Ovary (tissue), 9 donors: ENCODE data around the gene KLHDC8A. TPM values are rescaled to one million over a fixed set of nuclear protein-coding genes. Genes with fewer than 3 reads are reported as not detected.

Experiments used
- DNase-seq, 5 donors: peaks; one replicate each; pipeline ENCODE4 v3.0.0-alpha.2; 2019 to 2020
- H3K27ac ChIP-seq, 2 donors: fragments of 200-600 bp; one replicate each; pipeline versions ENCODE4 v1.5.1 to v1.8.0; 2019 to 2022
- H3K27me3 ChIP-seq: fragments of 200-600 bp; one replicate; pipeline ENCODE4 v1.8.0; 2022
- H3K36me3 ChIP-seq: fragments of 200-600 bp; sonication (generic); one replicate; pipeline ENCODE4 v1.5.1; 2019
- H3K4me1 ChIP-seq: one replicate; pipeline ENCODE4 v1.8.1; 2013; ENCODE audit warnings: mild to moderate bottlenecking, moderate library complexity; ENCODE audit not compliant: insufficient read depth
- H3K4me3 ChIP-seq: fragments of 200-600 bp; sonication (generic); one replicate; pipeline ENCODE4 v1.5.1; 2017
- H3K9me3 ChIP-seq, 2 donors: fragments of 200-600 bp in 1 of 2; sonication (generic) in 1 of 2; one replicate each; pipeline versions ENCODE4 v1.5.1 to v1.8.1; 2013 to 2019; ENCODE audit warnings: mild to moderate bottlenecking in 1 of 2, moderate library complexity in 1 of 2
- EP300 ChIP-seq: sonication (generic); formaldehyde crosslinking; IDR thresholded peaks from one replicate; pipeline ENCODE4 v1.6.1; 2017; ENCODE audit warnings: antibody characterized with exemption
- POLR2A ChIP-seq: fragments of 450-650 bp; IDR thresholded peaks from one replicate; pipeline ENCODE4 v1.6.1; 2017; ENCODE audit warnings: antibody characterized with exemption, mild to moderate bottlenecking, moderate library complexity
- WGBS, 3 donors: extraction: QIAGEN DNeasy Blood & Tissue Kit in 1 of 3; methylation state at CpG; one replicate each; pipeline versions ENCODE4 v1.1.5 to v1.1.7; 2013 to 2017; 5-methylcytosine and 5-hydroxymethylcytosine counted together
- intact Hi-C, 4 donors: fragments of 100-400 bp; cut with DNase I; formaldehyde crosslinking; loops; one replicate each; pipeline versions ENCODE4 v1.11.0 to v1.15.1; 2022 to 2023
- polyA plus RNA-seq, 2 donors: library from polyadenylated mRNA; stranded (reverse); fragments of 200-250 nt in 1 of 2; fragments of 350-450 nt in 1 of 2; fragmentation: Illumina TruSeq in 1 of 2; extraction: RNeasy Lipid Tissue Mini Kit (QIAGEN cat#74804) in 1 of 2; gene quantifications; one replicate each; pipeline ENCODE4 v1.2.3, GENCODE V29; 2013 to 2014
- total RNA-seq, 7 donors: library from RNA; depleted of rRNA in 2 of 7; stranded (reverse); fragments of >200 nt in 2 of 7; fragmentation: NEBNext Ultra II Directional in 3 of 7; extraction: Animal tissue kit (Norgen Biotek cat#: 25700) in 3 of 7; gene quantifications; one replicate each; pipeline versions ENCODE4 v1.1.0 to v1.2.4, GENCODE V29; 2016 to 2023
- TF ChIP-seq, protein P1 (sequence below), 3 donors: fragments of 450-650 bp in 2 of 3; fragments of 200-600 bp in 1 of 3; IDR thresholded peaks; one replicate each; pipeline versions ENCODE4 v1.5.1 to v1.8.0; 2016 to 2022; ENCODE audit warnings: antibody characterized with exemption in 3 of 3, mild to moderate bottlenecking in 1 of 3
- donor health status: DM: no; HTN: no; CAD: no; lungs with moderate emphysema.
- donor health status: DM: no; HTN: no; CAD: no.
- donor health status: Bipolar disorder and iron deficiency.
- donor health status: DM: yes; HTN: yes; CAD: no.
- donor health status: DM: no; HTN: no; CAD: no.
- donor health status: DM: yes; HTN: yes; CAD: no.

KLHDC8A gene
- total and polyA plus RNA-seq, 9 donors: 111 to 457 (median 270) TPM

DNA sequence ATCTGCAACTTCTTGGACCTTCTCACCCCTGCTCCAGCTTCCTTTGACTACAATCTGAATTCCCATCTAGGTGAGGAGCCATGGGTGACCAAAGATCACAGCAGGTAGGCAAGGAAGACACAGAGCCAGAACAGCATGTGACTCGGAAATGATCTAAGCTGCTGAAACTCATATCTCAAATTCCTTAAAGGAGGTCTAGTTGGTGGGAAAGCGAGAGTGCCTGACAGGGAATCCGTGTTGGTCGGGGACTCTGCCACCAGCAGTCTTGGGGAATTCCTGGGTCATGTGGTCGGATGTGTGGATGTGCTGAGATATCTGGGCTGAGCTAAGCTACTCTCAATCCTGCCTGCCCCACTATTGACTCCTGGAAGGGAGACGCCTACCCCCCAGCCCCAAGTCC is 31.9 kb downstream of the KLHDC8A start:
- TF ChIP-seq, protein P1, sequence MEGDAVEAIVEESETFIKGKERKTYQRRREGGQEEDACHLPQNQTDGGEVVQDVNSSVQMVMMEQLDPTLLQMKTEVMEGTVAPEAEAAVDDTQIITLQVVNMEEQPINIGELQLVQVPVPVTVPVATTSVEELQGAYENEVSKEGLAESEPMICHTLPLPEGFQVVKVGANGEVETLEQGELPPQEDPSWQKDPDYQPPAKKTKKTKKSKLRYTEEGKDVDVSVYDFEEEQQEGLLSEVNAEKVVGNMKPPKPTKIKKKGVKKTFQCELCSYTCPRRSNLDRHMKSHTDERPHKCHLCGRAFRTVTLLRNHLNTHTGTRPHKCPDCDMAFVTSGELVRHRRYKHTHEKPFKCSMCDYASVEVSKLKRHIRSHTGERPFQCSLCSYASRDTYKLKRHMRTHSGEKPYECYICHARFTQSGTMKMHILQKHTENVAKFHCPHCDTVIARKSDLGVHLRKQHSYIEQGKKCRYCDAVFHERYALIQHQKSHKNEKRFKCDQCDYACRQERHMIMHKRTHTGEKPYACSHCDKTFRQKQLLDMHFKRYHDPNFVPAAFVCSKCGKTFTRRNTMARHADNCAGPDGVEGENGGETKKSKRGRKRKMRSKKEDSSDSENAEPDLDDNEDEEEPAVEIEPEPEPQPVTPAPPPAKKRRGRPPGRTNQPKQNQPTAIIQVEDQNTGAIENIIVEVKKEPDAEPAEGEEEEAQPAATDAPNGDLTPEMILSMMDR (IDR thresholded peaks at IDR 0.05): no peak
- H3K4me3 ChIP-seq: no peak overlapping the region
- no peaks in the 10 kb centered on the region for H3K36me3 ChIP-seq
- no peaks in the 10 kb centered on the region for H3K9me3 ChIP-seq
- no peaks in the 10 kb centered on the region for H3K27me3 ChIP-seq
- intact Hi-C loops: loop anchor here (1.0 to 5.0 kb wide), 3 partner anchors 47 to 51 kb away; no protein-coding TSS in a partner anchor
- H3K27ac ChIP-seq: no peak overlapping the region
- no peak for DNase-seq
- H3K4me1 ChIP-seq: peaks cover 4% of the 10 kb centered on the region
- 70 to 74% (median 73%) methylated on average over 6 of the region's 6 CpGs for WGBS, 3 donors

DNA sequence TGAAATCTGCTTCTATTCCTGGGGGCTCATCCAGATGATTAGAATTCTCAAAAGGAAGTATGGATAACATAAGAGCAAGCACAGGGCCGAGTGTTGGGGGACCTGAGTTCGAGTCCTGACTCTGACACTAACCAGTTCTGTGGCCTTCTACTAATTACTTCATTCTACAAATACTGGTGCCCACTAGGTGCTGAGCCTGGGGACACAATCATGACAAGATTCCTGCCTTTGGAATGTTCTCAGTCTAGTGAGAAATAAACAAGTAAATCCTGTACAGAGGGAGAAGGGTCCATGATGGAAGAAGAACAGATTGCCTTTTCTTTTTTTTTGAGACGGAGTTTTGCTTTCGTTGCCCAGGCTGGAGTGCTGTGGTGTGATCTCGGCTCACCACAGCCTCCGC is 32.9 kb downstream of the KLHDC8A start:
- no peak overlapping the region for H3K27ac ChIP-seq
- TF ChIP-seq EP300: no peak
- no peak for TF ChIP-seq POLR2A
- TF ChIP-seq, protein P1 (IDR thresholded peaks at IDR 0.05): no peak
- peaks cover 8% of the 10 kb centered on the region for H3K4me1 ChIP-seq
- H3K36me3 ChIP-seq: no peaks in the 10 kb centered on the region
- WGBS, 3 donors: 87 to 90% (median 87%) methylated on average over 6 of the region's 6 CpGs
- H3K27me3 ChIP-seq: no peaks in the 10 kb centered on the region
- no peaks in the 10 kb centered on the region for H3K9me3 ChIP-seq
- intact Hi-C loops: loop anchor here in 3 of 4 donors (2.0 to 5.0 kb wide), 2 partner anchors 46 to 49 kb away; no protein-coding TSS in a partner anchor
- no peak for DNase-seq
- H3K4me3 ChIP-seq: no peak overlapping the region

DNA sequence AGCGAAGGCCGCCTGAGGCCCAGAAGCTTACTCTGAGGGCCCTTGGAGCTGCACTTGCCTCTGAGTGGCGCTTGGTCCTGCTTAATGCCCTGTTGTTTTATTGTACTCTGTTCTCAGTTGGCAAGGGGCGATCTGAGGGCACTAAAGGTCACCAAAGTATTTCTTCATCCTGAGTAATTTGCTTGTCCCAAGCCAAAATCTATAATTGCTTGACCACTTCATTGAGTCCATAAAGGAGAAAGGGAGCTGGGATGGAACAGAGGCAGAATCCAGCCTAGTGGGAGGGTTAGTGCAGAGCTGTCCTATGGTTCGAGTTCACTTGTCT is 34.8 kb downstream of the KLHDC8A start:
- Histone ChIP-seq H3K9me3 (no peaks in the 10 kb centered on the region), H3K36me3 (no peaks in the 10 kb centered on the region), H3K27me3 (no peaks in the 10 kb centered on the region), H3K27ac (peak overlapping the region in 1 of 2 donors; percentile 47), H3K4me1 (peaks cover 15% of the 10 kb centered on the region), H3K4me3 (peak overlapping the region; percentile 52)
- no peak for DNase-seq
- WGBS, 3 donors: 45 to 58% (median 54%) methylated on average over 5 of the region's 5 CpGs
- TF ChIP-seq, protein P1 (IDR thresholded peaks at IDR 0.05): no peak
- TF ChIP-seq EP300 (no peak), POLR2A (no peak)
- intact Hi-C loops: loop anchor here in 1 of 4 donors (5.0 kb wide), 1 partner anchor 45 kb away; no protein-coding TSS in a partner anchor

DNA sequence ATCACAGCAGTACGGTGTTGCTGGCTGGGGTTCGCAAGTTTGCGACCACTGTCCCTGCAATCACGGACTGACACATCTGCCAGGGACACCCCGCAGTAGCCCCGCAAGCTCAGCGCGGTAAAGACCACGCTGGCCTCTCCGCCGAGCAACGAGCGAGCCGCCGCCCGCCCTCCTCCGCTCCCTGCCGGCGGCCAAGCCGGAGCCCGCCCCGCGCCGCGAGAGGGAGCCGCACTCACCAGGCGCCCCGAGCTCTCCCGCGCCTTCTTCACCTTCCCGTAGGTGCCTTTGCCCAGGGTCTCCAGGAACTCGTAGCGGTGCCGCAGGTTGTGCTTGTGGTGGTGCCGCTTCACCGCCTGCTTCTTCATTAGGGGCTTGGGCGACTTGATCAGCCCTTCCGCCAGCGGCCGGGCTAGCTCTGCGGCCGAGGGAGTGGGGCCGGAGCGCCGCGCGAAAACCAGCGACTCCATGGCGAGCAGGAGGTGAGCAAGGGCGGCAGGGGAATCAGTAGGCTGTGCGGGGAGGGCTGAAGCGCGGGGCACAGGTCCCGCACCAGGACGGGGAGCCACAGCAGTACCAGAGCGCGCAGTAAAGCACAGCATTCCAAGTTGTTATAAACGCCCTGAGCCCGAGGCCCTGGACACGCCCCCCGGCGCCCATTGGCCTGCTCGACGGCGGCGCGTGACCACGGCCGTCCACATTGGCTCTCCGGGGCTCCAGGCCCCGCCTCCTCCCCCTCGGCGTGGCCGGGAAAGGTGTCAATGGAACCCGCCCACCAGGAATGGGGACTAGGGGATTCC is 35.4 kb downstream of the KLHDC8A start, which contains the start of gene NUAK2:
Gene NUAK2 (minus strand): TSS at position 584 of the 797 bp plus-strand sequence. CDS start 117 bp downstream, at position 467.
- H3K4me1 ChIP-seq: peaks cover 15% of the 10 kb centered on the region
- peak; percentile 86 to 92 (median 88) for DNase-seq
- H3K27ac ChIP-seq: peak within 1 kb of the TSS in 1 of 2 donors; percentile 47
- TF ChIP-seq EP300 (no peak), POLR2A (peak; percentile 20)
- TF ChIP-seq, protein P1 (IDR thresholded peaks at IDR 0.05): peak in 1 of 3 donors; percentile 33
- no peaks in the 10 kb centered on the region for H3K27me3 ChIP-seq
- peak within 1 kb of the TSS; percentile 52 for H3K4me3 ChIP-seq
- no peaks in the 10 kb centered on the region for H3K36me3 ChIP-seq
- intact Hi-C loops: loop anchor here in 1 of 4 donors (5.0 kb wide), 1 partner anchor 44 kb away; no protein-coding TSS in a partner anchor
- WGBS, 3 donors: 0 to 1% (median 1%) methylated on average over 57 to 75 of the region's 75 CpGs
- no peaks in the 10 kb centered on the region for H3K9me3 ChIP-seq
